Lower lobe of right lung (tissue), 2 donors: ENCODE measurements around the gene MSLN. TPM values are rescaled to one million over a fixed set of nuclear protein-coding genes. Genes with fewer than 3 reads are reported as not detected.

Experiments
- ATAC-seq, 2 donors: fragments of 200-7000 bp; cut with Tn5 transposase; one replicate each; pipeline ENCODE4 v1.9.1; 2020 to 2022; ENCODE audit warnings: mild to moderate bottlenecking in 2 of 2, moderate library complexity in 2 of 2
- DNase-seq: peaks from one replicate; pipeline ENCODE4 v3.0.0-alpha.2; 2020
- H3K27ac ChIP-seq: fragments of 200-600 bp; one replicate; pipeline ENCODE4 v1.8.0; 2022
- H3K27me3 ChIP-seq: fragments of 200-600 bp; one replicate; pipeline ENCODE4 v1.8.0; 2022; ENCODE audit warnings: low read depth
- H3K36me3 ChIP-seq: fragments of 200-600 bp; one replicate; pipeline ENCODE4 v1.8.0; 2022; ENCODE audit warnings: mild to moderate bottlenecking
- H3K4me1 ChIP-seq: fragments of 200-600 bp; one replicate; pipeline ENCODE4 v1.8.0; 2022
- H3K4me3 ChIP-seq: fragments of 200-600 bp; one replicate; pipeline ENCODE4 v1.8.0; 2022; ENCODE audit warnings: mild to moderate bottlenecking
- H3K9me3 ChIP-seq: fragments of 200-600 bp; one replicate; pipeline ENCODE4 v1.8.0; 2022
- intact Hi-C: fragments of 100-400 bp; cut with DNase I; formaldehyde crosslinking; loops from one replicate; pipeline ENCODE4 v1.11.0; 2022
- total RNA-seq: library from RNA; stranded (reverse); fragmentation: NEBNext Ultra II Directional; extraction: Animal tissue kit (Norgen Biotek cat#: 25700); gene quantifications from one replicate; pipeline ENCODE4 v1.2.1, GENCODE V29; 2021
- TF ChIP-seq, protein P1 (sequence below): fragments of 200-600 bp; IDR thresholded peaks from one replicate; pipeline ENCODE4 v1.8.0; 2022; ENCODE audit warnings: antibody characterized with exemption, mild to moderate bottlenecking
- donor health status: DM: no; HTN: yes; CAD: no; lungs with severe emphysema.

Gene MSLN
- total RNA-seq, 1 donor from 2014 or later: 42.6 TPM

DNA sequence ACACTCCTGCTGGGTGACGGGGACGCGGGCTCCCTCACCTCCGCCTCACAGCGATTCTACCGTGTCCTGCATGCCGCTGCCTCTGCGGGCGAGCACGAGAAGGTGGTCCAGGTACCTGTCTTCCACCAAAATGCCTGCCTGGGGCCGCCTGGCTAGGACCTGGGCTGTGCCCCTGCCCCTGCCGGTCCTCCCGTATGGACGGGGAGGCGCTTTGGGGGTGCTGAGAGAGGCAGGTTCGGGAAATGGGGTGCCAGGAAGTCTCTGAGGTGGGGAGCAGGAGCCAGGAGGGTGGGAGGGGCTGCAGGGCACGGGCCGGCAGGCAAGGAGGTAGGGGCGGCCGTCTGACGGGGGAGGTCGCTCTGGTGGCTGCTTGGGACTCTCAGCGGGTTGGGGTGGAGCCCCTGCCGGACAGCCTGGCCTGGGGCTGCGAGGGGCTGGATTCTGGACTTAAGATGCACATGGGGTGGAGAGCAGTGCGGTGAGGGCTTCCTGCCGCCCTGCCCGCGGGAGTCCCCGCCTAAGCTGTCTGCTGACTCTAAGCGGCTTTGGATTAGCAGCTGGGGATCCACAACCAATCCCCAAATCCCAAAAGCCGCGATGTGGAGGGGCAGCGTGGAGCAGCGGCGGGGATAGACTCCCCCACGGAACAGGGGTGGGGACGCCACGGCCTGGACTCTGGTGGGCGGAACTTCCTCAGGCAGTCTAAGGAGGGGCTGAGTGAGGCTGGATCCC lies 33.7 kb downstream of the MSLN start:
- Histone ChIP-seq H3K27me3 (peaks cover 8% of the 10 kb centered on the region), H3K4me3 (no peak overlapping the region), H3K9me3 (no peaks in the 10 kb centered on the region), H3K4me1 (peaks cover 4% of the 10 kb centered on the region), H3K36me3 (no peaks in the 10 kb centered on the region), H3K27ac (no peak overlapping the region)
- TF ChIP-seq, protein P1, sequence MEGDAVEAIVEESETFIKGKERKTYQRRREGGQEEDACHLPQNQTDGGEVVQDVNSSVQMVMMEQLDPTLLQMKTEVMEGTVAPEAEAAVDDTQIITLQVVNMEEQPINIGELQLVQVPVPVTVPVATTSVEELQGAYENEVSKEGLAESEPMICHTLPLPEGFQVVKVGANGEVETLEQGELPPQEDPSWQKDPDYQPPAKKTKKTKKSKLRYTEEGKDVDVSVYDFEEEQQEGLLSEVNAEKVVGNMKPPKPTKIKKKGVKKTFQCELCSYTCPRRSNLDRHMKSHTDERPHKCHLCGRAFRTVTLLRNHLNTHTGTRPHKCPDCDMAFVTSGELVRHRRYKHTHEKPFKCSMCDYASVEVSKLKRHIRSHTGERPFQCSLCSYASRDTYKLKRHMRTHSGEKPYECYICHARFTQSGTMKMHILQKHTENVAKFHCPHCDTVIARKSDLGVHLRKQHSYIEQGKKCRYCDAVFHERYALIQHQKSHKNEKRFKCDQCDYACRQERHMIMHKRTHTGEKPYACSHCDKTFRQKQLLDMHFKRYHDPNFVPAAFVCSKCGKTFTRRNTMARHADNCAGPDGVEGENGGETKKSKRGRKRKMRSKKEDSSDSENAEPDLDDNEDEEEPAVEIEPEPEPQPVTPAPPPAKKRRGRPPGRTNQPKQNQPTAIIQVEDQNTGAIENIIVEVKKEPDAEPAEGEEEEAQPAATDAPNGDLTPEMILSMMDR: no peak
- DNase-seq: no peak
- no peak for ATAC-seq
- intact Hi-C loops: no loop called here

DNA sequence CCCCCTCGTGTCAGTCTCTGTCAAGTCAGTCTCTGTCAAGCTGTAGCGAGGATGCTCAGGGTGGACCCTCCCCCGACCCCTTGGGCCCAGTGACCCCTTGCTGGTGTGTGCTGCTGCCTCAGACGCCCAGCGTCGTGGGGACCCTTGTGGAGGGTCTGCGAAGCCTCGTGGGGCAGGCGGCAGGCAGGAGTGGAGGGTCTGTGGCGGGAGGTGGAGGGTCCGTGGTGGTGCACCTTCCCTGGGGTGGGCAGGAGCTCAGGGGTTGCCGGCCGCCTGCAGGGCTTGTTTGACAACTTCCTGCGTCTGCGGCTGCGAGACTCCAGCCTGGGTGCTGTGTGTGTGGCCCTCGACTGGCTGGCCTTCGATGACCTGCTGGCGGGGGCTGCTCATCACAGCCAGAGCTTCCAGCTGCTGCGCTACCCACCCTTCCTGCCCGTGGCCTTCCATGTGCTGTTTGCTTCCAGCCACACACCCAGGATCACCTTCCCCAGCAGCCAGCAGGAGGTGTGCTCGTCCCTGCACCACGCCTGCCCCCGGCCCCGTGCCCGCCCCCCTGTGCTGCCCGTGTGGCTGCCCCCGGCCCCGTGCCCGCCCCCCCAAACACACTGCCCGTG lies 34.4 kb downstream of the MSLN start:
- no peak for DNase-seq
- intact Hi-C loops: no loop called here

DNA sequence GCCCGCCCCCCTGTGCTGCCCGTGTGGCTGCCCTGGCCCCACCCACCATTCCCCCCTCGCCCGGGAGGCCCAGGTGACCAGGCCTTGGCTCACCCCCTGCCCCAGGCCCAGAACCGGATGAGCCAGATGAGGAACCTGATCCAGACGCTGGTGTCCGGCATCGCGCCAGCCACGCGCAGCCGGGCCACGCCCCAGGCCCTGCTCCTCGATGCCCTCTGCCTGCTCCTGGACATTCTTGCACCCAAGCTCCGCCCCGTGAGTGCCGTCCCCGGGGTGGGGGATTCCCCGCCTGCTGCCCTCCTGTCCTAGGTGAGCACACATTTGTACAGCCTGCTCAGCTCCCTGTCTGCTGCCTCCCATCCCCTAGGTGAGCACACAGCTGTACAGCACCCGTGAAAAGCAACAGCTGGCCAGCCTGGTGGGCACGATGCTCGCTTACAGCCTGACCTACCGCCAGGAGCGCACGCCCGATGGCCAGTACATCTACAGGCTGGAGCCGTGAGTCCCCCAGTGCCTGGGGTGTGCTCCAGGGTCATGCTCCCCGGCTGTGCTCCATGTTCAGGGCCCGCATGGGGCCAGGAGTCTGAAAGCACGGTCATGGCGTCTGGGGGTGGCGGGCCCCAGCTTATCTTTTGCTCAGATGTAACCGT lies 35.2 kb downstream of the MSLN start:
- no peak for DNase-seq
- H3K36me3 ChIP-seq: no peaks in the 10 kb centered on the region
- H3K27me3 ChIP-seq: peaks cover 21% of the 10 kb centered on the region
- no peaks in the 10 kb centered on the region for H3K4me1 ChIP-seq
- no peaks in the 10 kb centered on the region for H3K9me3 ChIP-seq
- TF ChIP-seq, protein P1: no peak
- no peak for ATAC-seq
- H3K4me3 ChIP-seq: no peak overlapping the region
- intact Hi-C loops: no loop called here
- H3K27ac ChIP-seq: no peak overlapping the region

More for the DNA sequence above, 34.4 kb downstream of the MSLN start:
- no peak for ATAC-seq
- no peaks in the 10 kb centered on the region for H3K4me1 ChIP-seq
- H3K27ac ChIP-seq: no peak overlapping the region
- TF ChIP-seq, protein P1: no peak
- H3K27me3 ChIP-seq: peaks cover 14% of the 10 kb centered on the region
- H3K9me3 ChIP-seq: no peaks in the 10 kb centered on the region
- H3K36me3 ChIP-seq: no peaks in the 10 kb centered on the region
- no peak overlapping the region for H3K4me3 ChIP-seq

DNA sequence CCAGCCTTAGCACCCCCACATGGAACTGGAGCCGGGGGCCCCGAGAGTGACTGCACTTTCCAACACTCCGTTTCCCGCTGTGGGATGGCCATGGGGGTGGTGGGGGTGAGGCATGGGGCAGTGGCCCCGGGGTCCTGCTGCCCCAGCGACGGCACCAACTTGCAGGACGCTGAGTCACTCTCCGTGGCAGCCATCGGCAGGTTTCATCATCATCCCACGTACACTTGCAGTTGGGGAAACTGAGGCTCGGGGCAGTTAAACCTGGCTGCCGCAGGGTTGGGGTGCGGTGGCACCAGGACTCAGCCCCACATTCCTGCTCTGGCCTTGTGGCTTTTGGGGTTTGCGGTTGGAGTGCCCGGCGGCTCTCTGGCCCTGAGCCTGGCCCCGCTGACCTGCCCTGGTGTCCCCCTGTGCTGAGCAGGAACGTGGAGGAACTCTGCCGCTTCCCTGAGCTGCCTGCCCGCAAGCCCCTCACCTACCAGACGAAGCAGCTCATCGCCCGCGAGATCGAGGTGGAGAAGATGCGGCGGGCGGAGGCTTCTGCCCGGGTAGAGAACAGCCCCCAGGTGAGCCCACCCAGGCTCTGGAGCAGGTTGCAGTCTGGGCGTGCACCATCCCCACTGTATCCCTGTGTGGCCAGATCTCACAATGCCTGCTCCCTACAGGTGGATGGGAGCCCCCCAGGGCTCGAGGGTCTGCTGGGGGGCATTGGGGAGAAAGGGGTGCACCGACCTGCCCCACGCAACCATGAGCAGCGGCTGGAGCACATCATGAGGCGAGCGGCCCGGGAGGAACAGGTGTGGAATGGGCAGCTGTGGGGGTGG lies 36.0 kb downstream of the MSLN start:
- intact Hi-C loops: no loop called here
- H3K4me1 ChIP-seq: no peaks in the 10 kb centered on the region
- no peak for ATAC-seq
- no peak overlapping the region for H3K4me3 ChIP-seq
- H3K9me3 ChIP-seq: no peaks in the 10 kb centered on the region
- H3K27ac ChIP-seq: no peak overlapping the region
- no peak for DNase-seq
- H3K36me3 ChIP-seq: no peaks in the 10 kb centered on the region
- TF ChIP-seq, protein P1: no peak
- H3K27me3 ChIP-seq: peaks cover 29% of the 10 kb centered on the region

DNA sequence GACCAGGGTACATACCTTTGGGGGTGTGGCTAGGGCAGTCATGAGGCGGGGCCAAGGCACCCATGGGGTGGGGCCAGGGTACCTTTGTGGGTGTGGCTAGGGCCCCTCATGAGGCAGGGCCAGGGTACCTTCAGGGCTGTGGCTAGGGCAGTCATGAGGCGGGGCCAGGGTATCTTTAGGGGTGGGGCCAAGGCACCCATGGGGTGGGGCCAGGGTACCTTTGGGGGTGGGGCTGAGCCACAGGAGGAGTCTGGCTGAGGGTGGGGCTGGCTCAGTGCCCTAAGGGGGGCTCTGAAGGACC lies 36.5 kb downstream of the MSLN start:
- H3K27me3 ChIP-seq: peaks cover 32% of the 10 kb centered on the region

More for the DNA sequence above, 36.5 kb downstream of the MSLN start:
- Histone ChIP-seq H3K4me1 (no peaks in the 10 kb centered on the region), H3K9me3 (no peaks in the 10 kb centered on the region), H3K36me3 (no peaks in the 10 kb centered on the region), H3K4me3 (no peak overlapping the region), H3K27ac (no peak overlapping the region)
- TF ChIP-seq, protein P1: no peak
- DNase-seq (no peak), ATAC-seq (no peak)
- intact Hi-C loops: no loop called here
